ENCODE data around the gene KCND2.

DNA sequence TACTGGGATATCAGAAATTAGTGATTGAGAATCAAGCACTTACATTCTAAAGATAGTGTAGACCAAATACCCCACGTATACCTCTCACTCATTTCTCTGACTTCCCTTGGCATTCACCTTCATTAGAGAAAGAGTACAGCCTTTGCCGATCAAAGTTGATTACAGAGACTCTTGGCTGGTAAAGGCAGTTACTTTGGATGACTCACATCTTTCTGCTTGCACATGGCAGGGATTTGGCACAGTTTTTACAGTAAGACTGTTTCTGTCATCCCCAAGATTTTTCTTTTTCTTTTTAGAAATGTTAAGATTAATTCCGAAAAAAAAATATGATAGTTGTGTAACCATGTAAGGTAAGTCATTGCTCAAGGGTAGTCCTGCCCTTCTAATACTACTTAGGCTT is 442.0 kb downstream of the KCND2 start:
- TF ChIP-seq POLR2A (IDR thresholded peaks at IDR 0.05; ENCODE audit: low read length): no peak
- no peak for TF ChIP-seq GATA1 (IDR thresholded peaks at IDR 0.05; ENCODE audit: low read depth, low read length)

Data from erythroblast (primary cell).